ENCODE data around the gene ZNF43. TPM values are rescaled to one million over a fixed set of nuclear protein-coding genes. Genes with fewer than 3 reads are reported as not detected.
"Not testable (repeated sequence)": the region's sequence is repeated elsewhere in the genome, so short reads cannot be mapped to it uniquely, and the experiment has no call there.

Gene ZNF43
- total RNA-seq (2021): 49.6 and 51.6 TPM in 2 replicates
- long read RNA-seq, full-length matches to known transcripts: 72 of 115 reads
- long read RNA-seq, partial matches to known transcripts: 6 of 115 reads
- long read RNA-seq, other reads (novel, unspliced or antisense): 37 of 115 reads

DNA sequence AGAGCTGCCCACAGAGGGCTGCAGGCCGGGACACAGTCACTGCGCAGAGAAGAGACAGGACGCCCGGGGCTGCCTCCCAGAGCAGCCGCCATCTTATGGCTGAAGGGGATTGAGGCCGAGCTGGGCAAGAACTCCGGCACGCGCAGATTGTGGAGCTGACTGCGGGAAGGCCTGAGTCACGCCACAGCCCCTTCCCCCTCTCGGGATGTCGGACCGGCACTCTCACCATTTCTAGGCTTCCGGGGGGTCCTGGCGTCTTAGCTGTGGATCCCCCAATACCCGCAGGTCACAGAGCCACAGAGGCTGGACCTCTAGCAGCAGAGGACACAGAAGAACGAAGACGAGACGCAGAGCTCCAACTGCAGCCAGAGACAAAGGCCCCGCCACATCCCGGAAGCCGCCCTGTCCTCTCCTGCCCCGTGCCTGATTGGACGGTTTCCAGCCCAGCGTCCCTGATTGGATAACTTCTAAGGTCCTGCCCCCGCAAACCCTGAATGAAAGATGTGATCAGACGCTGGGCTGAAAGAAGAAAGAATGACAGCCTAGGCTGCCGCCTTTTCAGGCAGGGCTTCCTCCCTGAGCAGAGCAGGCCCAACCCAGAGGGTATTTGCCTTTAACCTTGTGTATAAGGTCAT is at the start of gene ZNF43:
Gene ZNF43, minus strand, starts transcription at position 373 of the 635 bp plus-strand sequence. Its CDS starts 144 bp downstream, at position 229.
- H3K27me3 Mint-ChIP-seq (ENCODE audit: low read depth): peaks cover 2% of the 10 kb centered on the region; the same call in 1 of the 2 replicates
- Histone ChIP-seq H3K4me2 (ENCODE audit: insufficient read depth, insufficient read length, low read length) (peak within 1 kb of the TSS; percentile 70), H3K9me3 (ENCODE audit: control insufficient read depth, low read depth, low read length) (no peaks in the 10 kb centered on the region), H2AK5ac (ENCODE audit: insufficient read length, low read length) (no peak within 1 kb of the TSS), H3K27me3 (ENCODE audit: insufficient read depth, low read length) (no peaks in the 10 kb centered on the region), H3K23me2 (ENCODE audit: insufficient read length, low read depth, low read length, poor library complexity, severe bottlenecking) (no peaks in the 10 kb centered on the region), H2BK15ac (ENCODE audit: low read depth, low read length) (no peak within 1 kb of the TSS), H3K56ac (ENCODE audit: insufficient read length, low read depth, low read length) (peak within 1 kb of the TSS; percentile 41), H3K14ac (ENCODE audit: insufficient read depth, low read length) (peak within 1 kb of the TSS; percentile 90), H3K79me2 (ENCODE audit: insufficient read depth, low read length) (no peaks in the 10 kb centered on the region; the same call in 1 of the 2 replicates), H3K4ac (ENCODE audit: low read depth, low read length) (no peak within 1 kb of the TSS; the same call in 1 of the 2 replicates), H4K8ac (replicated peaks; ENCODE audit: insufficient read length, low read depth, low read length) (no peak within 1 kb of the TSS), H2BK5ac (ENCODE audit: insufficient read length, low read length) (peak within 1 kb of the TSS; percentile 3), H4K20me1 (ENCODE audit: control insufficient read depth, insufficient read depth, insufficient read length) (no peaks in the 10 kb centered on the region), H3K23ac (ENCODE audit: insufficient read length, low read depth, low read length) (no peak within 1 kb of the TSS), H4K5ac (ENCODE audit: insufficient read length, low read depth, low read length) (peak within 1 kb of the TSS; percentile 7), H3T11ph (ENCODE audit: low read length) (no peak within 1 kb of the TSS), H2BK12ac (ENCODE audit: insufficient read length, low read depth, low read length) (no peak within 1 kb of the TSS), H3K4me1 (ENCODE audit: insufficient read depth, low read length) (no peaks in the 10 kb centered on the region), H4K91ac (ENCODE audit: insufficient read length, low read depth, low read length) (no peak within 1 kb of the TSS), H2BK20ac (ENCODE audit: low read depth, low read length, poor library complexity, severe bottlenecking) (no peak within 1 kb of the TSS), H2AFZ (ENCODE audit: low read length) (no peak within 1 kb of the TSS), H3K79me1 (ENCODE audit: insufficient read depth, low read depth, low read length, poor library complexity, severe bottlenecking) (no peaks in the 10 kb centered on the region), H3K18ac (ENCODE audit: insufficient read length, low read depth, low read length) (peak within 1 kb of the TSS; percentile 79), H3K9ac (ENCODE audit: extremely low read depth, insufficient read length, low read length) (peak within 1 kb of the TSS; percentile 97), H2BK120ac (ENCODE audit: low read depth, low read length, poor library complexity, severe bottlenecking) (no peak within 1 kb of the TSS), H3K27ac (ENCODE audit: insufficient read length, low read depth, low read length) (peak within 1 kb of the TSS; percentile 79)
- DNase-seq: peak; percentile 96
- peaks cover 6 to 18% of the 10 kb centered on the region in 2 experiments for H3K4me1 Mint-ChIP-seq
- peak within 1 kb of the TSS; percentile 95 to 98 for H3K4me3 Mint-ChIP-seq
- WGBS (ENCODE audit: extremely low coverage, insufficient read length, low lambda C conversion rate): no CpG with 5 or more reads among the region's 29 CpGs
- H3K27ac Mint-ChIP-seq: peak within 1 kb of the TSS; percentile 100
- TF ChIP-seq, protein P1, sequence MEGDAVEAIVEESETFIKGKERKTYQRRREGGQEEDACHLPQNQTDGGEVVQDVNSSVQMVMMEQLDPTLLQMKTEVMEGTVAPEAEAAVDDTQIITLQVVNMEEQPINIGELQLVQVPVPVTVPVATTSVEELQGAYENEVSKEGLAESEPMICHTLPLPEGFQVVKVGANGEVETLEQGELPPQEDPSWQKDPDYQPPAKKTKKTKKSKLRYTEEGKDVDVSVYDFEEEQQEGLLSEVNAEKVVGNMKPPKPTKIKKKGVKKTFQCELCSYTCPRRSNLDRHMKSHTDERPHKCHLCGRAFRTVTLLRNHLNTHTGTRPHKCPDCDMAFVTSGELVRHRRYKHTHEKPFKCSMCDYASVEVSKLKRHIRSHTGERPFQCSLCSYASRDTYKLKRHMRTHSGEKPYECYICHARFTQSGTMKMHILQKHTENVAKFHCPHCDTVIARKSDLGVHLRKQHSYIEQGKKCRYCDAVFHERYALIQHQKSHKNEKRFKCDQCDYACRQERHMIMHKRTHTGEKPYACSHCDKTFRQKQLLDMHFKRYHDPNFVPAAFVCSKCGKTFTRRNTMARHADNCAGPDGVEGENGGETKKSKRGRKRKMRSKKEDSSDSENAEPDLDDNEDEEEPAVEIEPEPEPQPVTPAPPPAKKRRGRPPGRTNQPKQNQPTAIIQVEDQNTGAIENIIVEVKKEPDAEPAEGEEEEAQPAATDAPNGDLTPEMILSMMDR (conservative IDR thresholded peaks at IDR 0.05): no peak
- peaks cover 8 to 24% of the 10 kb centered on the region in 2 experiments for H3K9me3 Mint-ChIP-seq
- H3K36me3 Mint-ChIP-seq (ENCODE audit: insufficient read depth in 1 of 3, low read depth in 3 of 3): peaks cover 50 to 55% (median 51%) of the 10 kb centered on the region in 3 experiments

DNA sequence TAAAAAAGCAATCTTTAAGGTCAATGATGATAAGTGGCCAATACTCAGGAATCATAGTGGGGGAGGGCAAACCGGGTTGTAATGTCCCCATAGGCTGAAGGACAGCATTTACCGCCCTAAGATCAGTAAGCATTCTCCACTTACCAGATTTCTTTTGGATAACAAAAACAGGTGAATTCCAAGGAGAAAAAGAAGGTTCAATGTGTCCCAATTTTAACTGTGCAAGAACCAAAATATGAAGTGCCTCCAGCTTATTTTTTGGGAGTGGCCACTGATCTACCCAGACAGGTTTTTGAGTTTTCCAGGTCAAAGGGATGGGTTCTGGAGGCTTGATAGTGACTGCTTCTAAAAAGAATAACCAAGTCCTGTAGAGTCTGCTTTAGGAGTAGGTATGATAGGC is 49.5 kb upstream of the ZNF43 start:
- H2BK15ac ChIP-seq (ENCODE audit: low read depth, low read length); H3K27me3 ChIP-seq (ENCODE audit: insufficient read depth, low read length); H2BK120ac ChIP-seq (ENCODE audit: low read depth, low read length, poor library complexity, severe bottlenecking); H3K4me1 Mint-ChIP-seq; H2BK5ac ChIP-seq (ENCODE audit: insufficient read length, low read length); H3K23me2 ChIP-seq (ENCODE audit: insufficient read length, low read depth, low read length, poor library complexity, severe bottlenecking); H4K20me1 ChIP-seq (ENCODE audit: control insufficient read depth, insufficient read depth, insufficient read length); H2BK12ac ChIP-seq (ENCODE audit: insufficient read length, low read depth, low read length); H3K4ac ChIP-seq (ENCODE audit: low read depth, low read length); H2AK5ac ChIP-seq (ENCODE audit: insufficient read length, low read length); H3K9ac ChIP-seq (ENCODE audit: extremely low read depth, insufficient read length, low read length); H3K4me1 ChIP-seq (ENCODE audit: insufficient read depth, low read length); H3K27ac Mint-ChIP-seq; H4K91ac ChIP-seq (ENCODE audit: insufficient read length, low read depth, low read length); H4K8ac ChIP-seq (replicated peaks; ENCODE audit: insufficient read length, low read depth, low read length); H3T11ph ChIP-seq (ENCODE audit: low read length); H3K4me3 Mint-ChIP-seq; H3K27ac ChIP-seq (ENCODE audit: insufficient read length, low read depth, low read length); H3K27me3 Mint-ChIP-seq (ENCODE audit: low read depth); H3K4me2 ChIP-seq (ENCODE audit: insufficient read depth, insufficient read length, low read length); H4K5ac ChIP-seq (ENCODE audit: insufficient read length, low read depth, low read length); H3K14ac ChIP-seq (ENCODE audit: insufficient read depth, low read length); H3K56ac ChIP-seq (ENCODE audit: insufficient read length, low read depth, low read length); H3K23ac ChIP-seq (ENCODE audit: insufficient read length, low read depth, low read length); H2AFZ ChIP-seq (ENCODE audit: low read length); H3K79me1 ChIP-seq (ENCODE audit: insufficient read depth, low read depth, low read length, poor library complexity, severe bottlenecking); DNase-seq; H3K79me2 ChIP-seq (ENCODE audit: insufficient read depth, low read length); H2BK20ac ChIP-seq (ENCODE audit: low read depth, low read length, poor library complexity, severe bottlenecking); H3K18ac ChIP-seq (ENCODE audit: insufficient read length, low read depth, low read length): not testable (repeated sequence)
- peaks cover 44% of the 10 kb centered on the region for H3K9me3 ChIP-seq (ENCODE audit: control insufficient read depth, low read depth, low read length)
- Mint-ChIP-seq H3K36me3 (ENCODE audit: insufficient read depth in 1 of 3, low read depth in 3 of 3) (peaks cover 3 to 17% (median 16%) of the 10 kb centered on the region in 3 experiments; a peak in 5 of 7 replicates), H3K9me3 (peaks cover 82 to 89% of the 10 kb centered on the region in 2 experiments)
- no CpG with 5 or more reads among the region's 2 CpGs for WGBS (ENCODE audit: extremely low coverage, insufficient read length, low lambda C conversion rate)

Measured in H9 (cell line).